ENCODE measurements around the gene KDM4B.
"Not testable (repeated sequence)": the region's sequence is repeated elsewhere in the genome, so short reads cannot be mapped to it uniquely, and the experiment has no call there.

KDM4B gene

DNA sequence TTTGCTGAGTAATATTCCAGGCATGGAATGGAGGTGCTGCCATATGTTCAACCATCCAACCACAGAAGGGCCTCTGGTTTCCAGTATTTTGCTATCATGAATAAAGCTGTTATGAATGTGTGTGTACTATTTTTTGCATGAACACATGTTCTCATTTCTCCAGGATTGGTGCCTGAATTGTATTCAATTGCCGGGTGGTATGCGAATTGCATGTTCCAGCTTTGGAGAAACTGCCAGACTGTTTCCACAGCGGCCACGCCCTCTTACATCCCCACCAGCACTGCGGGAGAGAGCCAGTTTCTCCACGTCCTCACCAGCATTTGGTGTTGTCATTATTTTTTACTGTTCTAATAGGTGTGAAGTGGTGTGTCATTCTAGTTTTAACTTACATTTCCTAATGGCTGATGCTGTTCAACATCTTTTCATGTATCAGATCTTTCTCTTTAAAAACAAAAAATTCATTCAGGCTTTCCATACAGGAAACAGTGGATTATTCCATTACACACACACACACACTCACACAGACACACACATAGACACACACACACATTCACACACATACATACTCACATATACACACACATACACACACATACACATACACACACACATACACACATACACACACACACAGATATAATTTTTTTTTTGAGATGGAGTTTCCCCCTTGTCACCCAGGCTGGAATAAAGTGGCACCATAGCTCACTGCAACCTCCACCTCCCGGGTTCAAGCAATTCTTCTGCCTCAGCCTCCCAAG, 217.6 kb downstream of the KDM4B start:
- no peak for DNase-seq

- no peak for DNase-seq
Measured at GRCh38 chr19:5188548-5189317, 219.8 kb downstream of the KDM4B start.

DNA sequence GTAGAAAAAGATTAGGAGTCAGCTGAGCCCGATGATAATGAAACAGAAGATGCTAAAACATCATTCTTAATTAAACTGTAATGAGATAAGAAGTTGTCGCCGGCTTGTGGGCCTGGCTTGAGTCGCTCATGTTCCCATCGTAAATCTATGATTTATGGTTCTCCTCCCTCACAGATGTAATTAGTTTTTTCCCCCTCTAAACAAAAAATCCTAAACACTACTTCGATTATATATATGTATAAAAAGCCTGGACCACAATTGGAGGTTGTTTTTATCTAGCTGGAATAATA, 220.3 kb downstream of the KDM4B start:
- DNase-seq, result no peak

GRCh38 chr19:5191091-5191490, 222.2 kb downstream of the KDM4B start:
- no peak for DNase-seq

- no peak for DNase-seq
Measured at GRCh38 chr19:5192568-5192967, 223.7 kb downstream of the KDM4B start.

DNA sequence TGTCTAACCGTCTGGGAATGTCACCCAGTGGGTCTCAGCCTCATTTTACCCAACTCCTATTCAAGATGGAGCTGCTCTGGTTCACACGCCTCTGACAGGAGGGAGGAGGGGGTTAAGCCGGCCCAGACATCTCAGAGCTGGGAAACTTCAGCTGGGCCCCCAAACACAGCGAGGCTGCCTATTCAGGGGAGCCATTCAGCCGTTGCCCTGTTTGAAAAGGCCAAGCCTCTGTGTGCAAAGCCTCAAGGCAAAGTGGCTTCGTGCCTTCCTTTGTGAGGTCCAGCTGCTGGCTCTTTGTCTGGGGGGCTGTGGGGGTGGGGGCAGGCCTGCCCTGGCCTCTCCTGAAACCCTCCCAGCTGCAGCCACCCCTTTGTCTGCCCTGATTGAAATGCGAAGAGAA, 224.3 kb downstream of the KDM4B start:
- DNase-seq, result no peak

GRCh38 chr19:5194641-5195040, 225.7 kb downstream of the KDM4B start:
- DNase-seq, result no peak

DNA sequence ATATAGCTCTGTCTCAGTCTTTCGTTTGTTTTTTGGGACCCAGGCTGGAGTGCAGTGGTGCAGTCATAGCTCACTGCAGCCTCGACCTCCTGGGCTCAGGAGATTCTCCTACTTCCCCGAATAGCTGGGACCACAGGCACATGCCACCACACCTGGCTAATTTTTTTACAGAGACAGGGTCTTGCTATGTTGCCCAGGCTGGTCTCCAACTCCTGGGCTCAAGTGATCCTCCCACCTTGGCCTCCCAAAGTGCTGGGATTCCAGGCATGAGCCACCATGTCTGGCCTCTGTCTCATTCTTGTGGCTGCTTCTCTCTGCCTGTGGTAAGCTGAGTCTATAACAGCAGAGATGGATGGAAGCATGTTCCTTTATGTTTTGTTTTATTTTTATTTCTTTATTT, 226.7 kb downstream of the KDM4B start:
- not testable (repeated sequence) for DNase-seq

DNA sequence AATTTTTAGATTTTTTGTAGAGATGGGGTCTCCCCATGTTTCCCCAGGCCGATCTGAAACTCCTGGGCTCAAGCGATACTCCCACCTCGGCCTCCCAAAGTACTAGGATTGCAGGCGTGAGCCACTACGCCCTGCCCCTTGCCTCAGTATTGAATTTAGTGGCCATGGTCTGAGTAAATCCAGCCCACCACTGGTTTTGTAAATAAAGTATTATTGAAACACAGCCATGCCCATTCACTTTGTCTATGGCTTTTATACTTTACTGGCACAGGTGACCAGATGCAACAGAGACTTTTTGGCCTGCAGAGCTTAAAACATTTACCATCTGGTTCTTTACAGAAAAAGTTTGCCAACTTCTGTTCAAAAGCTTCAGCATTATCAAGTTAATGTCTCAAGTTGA, 227.9 kb downstream of the KDM4B start:
- no peak for DNase-seq

- no peak for DNase-seq
Measured at GRCh38 chr19:5200844-5201243, 231.9 kb downstream of the KDM4B start.

GRCh38 chr19:5202553-5202952, 233.6 kb downstream of the KDM4B start:
- no peak for DNase-seq

Measured in SW 1271 (cell line).